Activated CD4-positive, alpha-beta T cell treated with anti-CD3 and anti-CD28 coated beads, Interleukin-2, amount 50 U/mL, for 16 hours (primary cell): ENCODE measurements around the gene YTHDC2.

Experiments
- DNase-seq: peaks from one replicate; pipeline ENCODE4 v3.0.0-alpha.2; 2020

YTHDC2 gene

GRCh38 chr5:113606298-113607134 lies 93.0 kb downstream of the YTHDC2 start:
- peak; percentile 60 for DNase-seq

DNA sequence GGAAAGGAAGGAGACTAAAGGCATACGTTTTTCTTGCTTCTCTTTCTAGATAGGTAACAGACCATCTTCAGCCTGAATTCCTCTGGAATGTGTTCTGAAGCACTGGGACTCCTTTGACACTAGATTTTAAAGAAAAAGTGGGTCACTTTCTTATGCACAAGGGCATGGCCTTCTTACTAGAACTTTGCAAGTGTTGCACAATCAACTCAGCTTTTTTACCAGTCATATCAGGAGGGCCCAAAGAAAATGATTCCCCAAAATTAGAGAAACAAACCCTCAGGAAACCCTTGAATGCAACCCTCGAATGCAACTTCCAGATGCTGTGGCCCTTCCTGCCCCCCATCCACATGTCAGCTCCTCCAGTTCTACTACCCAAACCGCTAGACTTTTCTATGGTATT lies 93.9 kb downstream of the YTHDC2 start:
- no peak for DNase-seq

DNA sequence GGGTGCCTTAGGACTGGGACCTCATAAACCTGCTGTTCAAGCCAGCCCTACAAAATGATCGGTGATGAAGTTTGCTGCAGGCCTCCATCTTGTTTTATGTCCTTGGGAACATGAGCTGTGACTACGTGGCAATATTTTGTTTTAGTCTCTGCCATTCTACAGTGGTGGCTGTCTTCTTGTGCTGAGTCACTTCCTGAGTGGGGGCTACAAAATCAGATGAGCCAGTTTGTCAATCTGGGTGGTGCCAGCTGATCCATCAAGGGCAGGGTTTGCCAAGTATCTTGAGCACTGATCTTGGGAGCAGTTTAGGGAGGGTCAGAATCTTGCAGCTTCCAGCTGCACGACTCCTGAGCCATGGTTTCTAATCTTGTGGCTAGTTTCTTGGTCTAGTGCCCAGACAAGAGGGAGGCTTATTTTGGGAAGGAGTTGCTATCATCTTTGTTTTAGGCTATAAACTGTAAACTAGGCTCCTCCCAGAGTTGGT lies 94.7 kb downstream of the YTHDC2 start:
- no peak for DNase-seq

- DNase-seq = peak; percentile 41
Measured at GRCh38 chr5:113612060-113612496, 98.6 kb downstream of the YTHDC2 start.

DNA sequence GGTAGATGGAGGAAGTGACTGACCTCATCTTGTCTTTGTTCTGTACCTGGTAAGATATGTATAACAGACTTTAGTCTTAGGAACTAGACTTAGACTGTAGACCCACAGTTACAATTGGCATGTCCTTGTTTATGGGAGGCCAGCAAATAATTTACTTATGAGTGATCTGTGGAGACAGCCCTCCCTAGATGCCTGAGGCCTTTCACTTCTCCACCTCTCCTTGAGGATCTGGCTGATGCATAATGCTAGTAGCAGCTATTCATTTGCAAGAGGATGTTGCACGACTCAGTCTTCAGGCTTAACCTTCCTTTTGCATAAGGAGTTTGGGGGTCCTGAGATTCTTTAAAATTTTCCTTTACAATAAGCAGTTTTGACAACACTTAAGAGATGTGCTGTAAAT lies 100.7 kb downstream of the YTHDC2 start:
- no peak for DNase-seq

- DNase-seq = no peak
Measured at GRCh38 chr5:113615708-113616107, 102.2 kb downstream of the YTHDC2 start.

DNA sequence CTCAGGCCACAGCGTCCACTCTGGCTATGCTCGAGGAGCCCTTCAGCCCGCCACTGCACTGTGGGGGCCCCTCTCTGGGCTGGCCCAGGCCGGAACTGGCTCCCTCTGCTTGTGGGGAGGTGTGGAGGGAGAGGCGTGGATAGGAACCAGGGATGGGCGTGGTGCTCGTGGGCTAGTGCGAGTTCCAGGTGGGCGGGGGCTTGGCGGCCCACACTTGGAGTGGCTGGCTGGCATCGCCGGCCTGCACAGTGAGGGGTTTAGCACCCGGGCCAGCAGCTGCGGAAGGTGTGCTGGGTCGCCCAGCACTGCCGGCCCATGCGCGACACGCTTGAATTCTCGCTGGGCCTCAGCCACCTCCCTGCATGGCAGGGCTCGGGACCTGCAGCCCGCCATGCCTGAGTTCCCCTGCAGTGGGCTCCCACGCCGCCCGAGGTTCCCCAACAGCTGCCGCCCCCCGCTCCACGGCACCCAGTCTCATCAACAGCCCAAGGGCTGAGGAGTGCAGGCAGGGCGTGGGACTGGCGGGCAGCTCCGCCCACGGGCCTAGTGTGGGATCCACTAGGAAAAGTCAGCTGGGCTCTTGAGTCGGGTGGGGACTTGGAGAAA lies 103.8 kb downstream of the YTHDC2 start:
- DNase-seq = no peak

- DNase-seq = no peak
Measured at GRCh38 chr5:113632996-113633395, 119.5 kb downstream of the YTHDC2 start.

DNA sequence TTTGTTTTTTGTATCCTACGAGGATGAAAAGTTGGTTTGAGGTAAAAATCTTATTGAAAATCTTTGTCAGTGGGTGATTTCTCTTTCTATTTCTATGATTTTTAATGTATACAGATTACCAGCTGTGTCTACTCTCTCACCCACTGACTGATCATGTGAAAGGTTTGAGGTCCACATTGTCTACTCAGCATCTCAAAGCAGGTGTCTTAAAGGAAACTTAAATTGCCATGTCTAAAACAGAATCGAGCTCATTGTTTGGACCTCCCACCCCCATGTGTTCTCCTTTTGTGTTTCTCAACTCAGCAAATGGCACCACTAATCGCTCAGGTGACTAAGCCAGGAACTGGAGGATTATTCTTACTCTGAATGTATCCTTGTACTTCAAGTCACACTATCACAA lies 121.5 kb downstream of the YTHDC2 start:
- DNase-seq = no peak

- DNase-seq = no peak
Measured at GRCh38 chr5:113641715-113642114, 128.2 kb downstream of the YTHDC2 start.
